GM18511 (cell line): ENCODE results near the gene HIVEP1.
A peak's percentile ranks its signal among the peaks of the same experiment; 100 is the strongest.

Experiments
- ATAC-seq: cut with Tn5 transposase; IDR thresholded peaks from one replicate; pipeline ENCODE4 v1.9.1; 2021; ENCODE audit warnings: mild to moderate bottlenecking, moderate library complexity; ENCODE audit not compliant: unreplicated experiment

HIVEP1 gene

GRCh38 chr6:12012038-12012557 lies at the start of gene HIVEP1:
HIVEP1 (plus strand) TSS chr6:12012312; CDS start chr6:12015629, 3,317 bp downstream.
- no peak for ATAC-seq

- no peak for ATAC-seq
Measured at GRCh38 chr6:11963756-11964500, 48.2 kb upstream of the HIVEP1 start.

- ATAC-seq = no peak
Measured at GRCh38 chr6:11964729-11965335, 47.3 kb upstream of the HIVEP1 start.

- no peak for ATAC-seq
Measured at GRCh38 chr6:11965499-11965898, 46.6 kb upstream of the HIVEP1 start.

- ATAC-seq = peak; percentile 89
Measured at GRCh38 chr6:11968241-11968806, 43.8 kb upstream of the HIVEP1 start.

- ATAC-seq = no peak
Measured at GRCh38 chr6:11969092-11969491, 43.0 kb upstream of the HIVEP1 start.

GRCh38 chr6:11970114-11970513 lies 42.0 kb upstream of the HIVEP1 start:
- ATAC-seq = no peak

- no peak for ATAC-seq
Measured at GRCh38 chr6:11971154-11971553, 41.0 kb upstream of the HIVEP1 start.

- no peak for ATAC-seq
Measured at GRCh38 chr6:11972270-11972669, 39.8 kb upstream of the HIVEP1 start.

- ATAC-seq = no peak
Measured at GRCh38 chr6:11972806-11973205, 39.3 kb upstream of the HIVEP1 start.

GRCh38 chr6:11973238-11973637 lies 38.9 kb upstream of the HIVEP1 start:
- ATAC-seq = no peak

GRCh38 chr6:11974089-11974488 lies 38.0 kb upstream of the HIVEP1 start:
- no peak for ATAC-seq

- ATAC-seq = peak; percentile 88
Measured at GRCh38 chr6:11975353-11975977, 36.6 kb upstream of the HIVEP1 start.

- no peak for ATAC-seq
Measured at GRCh38 chr6:11976489-11976888, 35.6 kb upstream of the HIVEP1 start.

GRCh38 chr6:11977193-11977592 lies 34.9 kb upstream of the HIVEP1 start:
- no peak for ATAC-seq

GRCh38 chr6:11977738-11978137 lies 34.4 kb upstream of the HIVEP1 start:
- no peak for ATAC-seq

GRCh38 chr6:11978169-11978987 lies 33.7 kb upstream of the HIVEP1 start:
- no peak for ATAC-seq

GRCh38 chr6:11979866-11980265 lies 32.2 kb upstream of the HIVEP1 start:
- ATAC-seq = no peak

GRCh38 chr6:11983306-11983705 lies 28.8 kb upstream of the HIVEP1 start:
- no peak for ATAC-seq

- no peak for ATAC-seq
Measured at GRCh38 chr6:11987386-11987785, 24.7 kb upstream of the HIVEP1 start.

GRCh38 chr6:11989386-11989785 lies 22.7 kb upstream of the HIVEP1 start:
- no peak for ATAC-seq
